Thymus (tissue), 11 donors: ENCODE measurements around the gene ANGPTL2. TPM values are rescaled to one million over a fixed set of nuclear protein-coding genes. Genes with fewer than 3 reads are reported as not detected.

Experiments
- DNase-seq, 9 donors: peaks; one replicate each; pipeline ENCODE4 v3.0.0-alpha.2; 2013; ENCODE audit warnings: low spot score in 9 of 9, low read depth in 6 of 9, missing footprints in 1 of 9
- H3K27ac ChIP-seq, 2 donors: one replicate each; pipeline ENCODE4 v1.5.1; 2013; ENCODE audit warnings: control low read depth in 1 of 2, low read depth in 1 of 2, low read length in 1 of 2, mild to moderate bottlenecking in 1 of 2, moderate library complexity in 1 of 2
- H3K27me3 ChIP-seq, 2 donors: one replicate each; pipeline ENCODE4 v1.5.1; 2013; ENCODE audit warnings: low read length in 1 of 2; ENCODE audit not compliant: control insufficient read depth in 2 of 2, insufficient read depth in 1 of 2
- H3K36me3 ChIP-seq, 2 donors: one replicate each; pipeline ENCODE4 v1.5.1; 2013; ENCODE audit warnings: low read length in 1 of 2, mild to moderate bottlenecking in 1 of 2, moderate library complexity in 1 of 2; ENCODE audit not compliant: control insufficient read depth in 2 of 2, insufficient read depth in 2 of 2
- H3K4me1 ChIP-seq, 2 donors: one replicate each; pipeline ENCODE4 v1.5.1; 2013; ENCODE audit warnings: low read length in 2 of 2; ENCODE audit not compliant: control insufficient read depth in 2 of 2, insufficient read depth in 2 of 2
- H3K4me3 ChIP-seq, 2 donors: one replicate each; pipeline ENCODE4 v1.5.1; 2013; ENCODE audit warnings: low read length in 2 of 2, control low read depth in 1 of 2, mild to moderate bottlenecking in 1 of 2
- H3K9me3 ChIP-seq, 2 donors: one replicate each; pipeline ENCODE4 v1.5.1; 2013; ENCODE audit warnings: low read length in 1 of 2, mild to moderate bottlenecking in 1 of 2; ENCODE audit not compliant: control insufficient read depth in 2 of 2, insufficient read depth in 1 of 2
- WGBS: extraction: QIAGEN DNeasy Blood & Tissue Kit; methylation state at CpG from one replicate; pipeline ENCODE4 v1.1.7; 2013; 5-methylcytosine and 5-hydroxymethylcytosine counted together
- polyA plus RNA-seq: library from polyadenylated mRNA; stranded (reverse); fragments of 200-250 nt; gene quantifications from one replicate; pipeline ENCODE4 v1.2.3, GENCODE V29; 2013
- total RNA-seq: library from RNA; stranded (reverse); fragments of 120-200 nt; gene quantifications from one replicate; pipeline ENCODE4 v1.2.4, GENCODE V29; 2013
- donor health status: healthy.

The ANGPTL2 gene
- total and polyA plus RNA-seq, 2 donors, result 3.1 to 3.2 TPM

- Histone ChIP-seq H3K27me3 (peaks cover 2 to 9% of the 10 kb centered on the region in 2 donors), H3K27ac (no peak overlapping the region), H3K36me3 (no peaks in the 10 kb centered on the region), H3K4me1 (no peaks in the 10 kb centered on the region), H3K9me3 (peaks cover 0 to 1% of the 10 kb centered on the region in 2 donors), H3K4me3 (no peak overlapping the region)
- DNase-seq, result no peak
- WGBS, result 96% methylated on average over 6 of the region's 6 CpGs
These were observed 44.1 kb downstream of the ANGPTL2 start for GRCh38 chr9:127078336-127078735.

GRCh38 chr9:127077644-127077946, 44.8 kb downstream of the ANGPTL2 start:
- DNase-seq, result no peak
- peaks cover 0 to 1% of the 10 kb centered on the region in 2 donors for H3K9me3 ChIP-seq
- peaks cover 2 to 4% of the 10 kb centered on the region in 2 donors for H3K27me3 ChIP-seq
- no peaks in the 10 kb centered on the region for H3K4me1 ChIP-seq
- H3K27ac ChIP-seq, result no peak overlapping the region
- WGBS, result 91% methylated on average over 2 of the region's 2 CpGs
- H3K36me3 ChIP-seq, result no peaks in the 10 kb centered on the region
- no peak overlapping the region for H3K4me3 ChIP-seq

GRCh38 chr9:127076860-127077643, 45.4 kb downstream of the ANGPTL2 start:
- no peaks in the 10 kb centered on the region for H3K4me1 ChIP-seq
- WGBS, result 95% methylated on average over 5 of the region's 5 CpGs
- DNase-seq, result no peak

GRCh38 chr9:127075624-127076372, 46.6 kb downstream of the ANGPTL2 start:
- no peaks in the 10 kb centered on the region for H3K9me3 ChIP-seq
- no peak for DNase-seq
- WGBS, result 88% methylated on average over 2 of the region's 2 CpGs
- peaks cover 0 to 2% of the 10 kb centered on the region in 2 donors for H3K27me3 ChIP-seq
- no peaks in the 10 kb centered on the region for H3K4me1 ChIP-seq
- H3K36me3 ChIP-seq, result no peaks in the 10 kb centered on the region
- no peak overlapping the region for H3K4me3 ChIP-seq
- no peak overlapping the region for H3K27ac ChIP-seq

More at GRCh38 chr9:127076860-127077643, 45.4 kb downstream of the ANGPTL2 start:
- peaks cover 2 to 4% of the 10 kb centered on the region in 2 donors for H3K27me3 ChIP-seq
- no peak overlapping the region for H3K4me3 ChIP-seq
- no peak overlapping the region for H3K27ac ChIP-seq
- H3K9me3 ChIP-seq, result peaks cover 0 to 1% of the 10 kb centered on the region in 2 donors
- H3K36me3 ChIP-seq, result no peaks in the 10 kb centered on the region

GRCh38 chr9:127074561-127075548, 47.6 kb downstream of the ANGPTL2 start:
- H3K36me3 ChIP-seq, result no peaks in the 10 kb centered on the region
- H3K27ac ChIP-seq, result no peak overlapping the region
- no peak for DNase-seq
- 92% methylated on average over 4 of the region's 4 CpGs for WGBS
- H3K9me3 ChIP-seq, result no peaks in the 10 kb centered on the region
- no peak overlapping the region for H3K4me3 ChIP-seq
- H3K4me1 ChIP-seq, result no peaks in the 10 kb centered on the region
- peaks cover 0 to 2% of the 10 kb centered on the region in 2 donors for H3K27me3 ChIP-seq

GRCh38 chr9:127067603-127068220, 54.7 kb downstream of the ANGPTL2 start:
- no peak overlapping the region for H3K4me3 ChIP-seq
- no peaks in the 10 kb centered on the region for H3K4me1 ChIP-seq
- no peaks in the 10 kb centered on the region for H3K36me3 ChIP-seq
- no peaks in the 10 kb centered on the region for H3K27me3 ChIP-seq
- no peak for DNase-seq
- H3K9me3 ChIP-seq, result no peaks in the 10 kb centered on the region
- 96% methylated on average over 5 of the region's 5 CpGs for WGBS
- H3K27ac ChIP-seq, result no peak overlapping the region

- Histone ChIP-seq H3K4me3 (no peak overlapping the region), H3K27ac (no peak overlapping the region), H3K36me3 (no peaks in the 10 kb centered on the region), H3K9me3 (no peaks in the 10 kb centered on the region), H3K27me3 (no peaks in the 10 kb centered on the region), H3K4me1 (no peaks in the 10 kb centered on the region)
- DNase-seq, result no peak
- 96% methylated on average over 2 of the region's 2 CpGs for WGBS
These were observed 55.6 kb downstream of the ANGPTL2 start for GRCh38 chr9:127066851-127067136.

- WGBS, result 95% methylated on average over 9 of the region's 9 CpGs
- H3K4me3 ChIP-seq, result no peak overlapping the region
- H3K27me3 ChIP-seq, result no peaks in the 10 kb centered on the region
- no peaks in the 10 kb centered on the region for H3K9me3 ChIP-seq
- H3K36me3 ChIP-seq, result no peaks in the 10 kb centered on the region
- no peaks in the 10 kb centered on the region for H3K4me1 ChIP-seq
- DNase-seq, result no peak
- no peak overlapping the region for H3K27ac ChIP-seq
These were observed 56.2 kb downstream of the ANGPTL2 start for GRCh38 chr9:127066060-127066850.
